HG02623 (cell line): ENCODE data around the gene DNAH14.
"Not testable (repeated sequence)": the region's sequence is repeated elsewhere in the genome, so short reads cannot be mapped to it uniquely, and the experiment has no call there.

Experiments used
- ATAC-seq: cut with Tn5 transposase; IDR thresholded peaks from one replicate; pipeline ENCODE4 v1.9.1; 2021; ENCODE audit warnings: moderate library complexity; ENCODE audit not compliant: unreplicated experiment

Gene DNAH14

GRCh38 chr1:224920930-224921329 lies 8.5 kb upstream of the DNAH14 start:
- ATAC-seq, result no peak

GRCh38 chr1:224921354-224921753 lies 8.1 kb upstream of the DNAH14 start:
- no peak for ATAC-seq

DNA sequence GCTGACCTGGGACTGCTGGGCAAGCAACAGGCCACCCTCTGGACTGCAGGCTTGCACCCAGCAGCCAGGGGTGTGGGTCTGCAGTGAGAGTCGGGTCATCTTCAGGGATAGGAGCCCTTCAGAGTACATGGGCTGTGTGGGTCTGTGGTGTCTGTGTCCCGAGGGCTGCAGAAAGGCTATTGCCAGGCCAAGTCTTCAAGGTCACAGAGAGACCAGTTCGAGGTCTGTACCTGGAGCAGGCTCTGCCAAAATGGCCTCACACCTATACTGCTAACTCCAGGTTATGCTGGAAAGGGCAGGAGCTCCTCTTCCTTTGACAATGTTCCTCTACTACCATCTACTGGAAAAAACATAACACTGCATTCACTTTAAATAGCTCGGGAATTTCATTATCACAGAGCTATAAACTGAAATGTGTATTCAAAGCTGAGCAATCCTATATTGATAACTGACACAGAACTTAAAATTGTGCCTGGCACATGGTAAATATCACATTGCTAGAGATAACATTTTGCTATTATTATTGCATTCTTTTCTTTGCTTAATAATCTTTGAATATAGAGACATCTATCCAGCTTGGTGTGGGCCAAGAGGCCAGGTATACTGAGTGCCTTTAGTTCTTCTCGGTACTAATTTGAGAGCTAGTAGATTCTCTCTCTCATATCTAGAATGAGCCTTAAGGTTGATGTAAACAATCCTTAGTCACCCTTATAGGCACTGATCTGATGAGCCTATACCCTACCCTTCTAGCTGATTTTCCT lies 6.9 kb upstream of the DNAH14 start:
- ATAC-seq, result no peak

DNA sequence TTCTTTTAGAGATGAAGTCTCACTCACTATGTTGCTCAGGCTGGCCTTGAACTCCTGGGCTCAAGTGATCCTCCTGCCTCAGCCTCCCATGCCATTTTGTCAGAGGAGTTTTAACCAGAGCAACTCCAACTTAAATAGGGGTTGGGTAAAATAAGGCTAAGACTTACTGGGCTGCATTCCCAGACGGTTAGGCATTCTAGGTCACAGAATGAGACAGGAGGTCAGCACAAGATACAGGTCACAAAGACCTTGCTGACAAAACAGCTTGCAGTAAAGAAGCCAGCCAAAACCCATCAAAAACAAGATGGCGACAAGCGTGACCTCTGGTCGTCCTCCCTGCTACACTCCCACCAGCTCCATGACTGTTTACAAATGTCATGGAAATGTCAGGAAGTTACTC lies 5.7 kb upstream of the DNAH14 start:
- no peak for ATAC-seq

GRCh38 chr1:224927631-224928030 lies 1.8 kb upstream of the DNAH14 start:
- not testable (repeated sequence) for ATAC-seq

DNA sequence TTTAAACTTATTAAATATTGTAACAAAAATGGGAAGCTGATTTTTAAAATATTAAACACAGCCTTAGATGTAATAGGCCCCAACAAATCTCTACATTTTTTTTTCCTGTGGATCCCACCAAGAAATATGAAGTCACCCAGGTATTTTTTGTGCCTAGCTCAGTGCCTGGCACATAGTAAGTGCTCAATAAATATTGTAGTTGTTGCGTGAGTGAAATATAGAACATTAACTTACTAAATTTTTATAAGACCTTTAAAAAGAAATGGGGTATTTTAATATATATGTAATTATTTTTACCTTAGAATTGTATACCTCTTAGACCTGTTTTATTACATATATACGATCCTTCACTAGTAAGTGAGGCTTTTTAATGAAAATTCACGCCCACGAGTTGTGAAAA lies 569 bp upstream of the DNAH14 start:
- ATAC-seq, result no peak

DNA sequence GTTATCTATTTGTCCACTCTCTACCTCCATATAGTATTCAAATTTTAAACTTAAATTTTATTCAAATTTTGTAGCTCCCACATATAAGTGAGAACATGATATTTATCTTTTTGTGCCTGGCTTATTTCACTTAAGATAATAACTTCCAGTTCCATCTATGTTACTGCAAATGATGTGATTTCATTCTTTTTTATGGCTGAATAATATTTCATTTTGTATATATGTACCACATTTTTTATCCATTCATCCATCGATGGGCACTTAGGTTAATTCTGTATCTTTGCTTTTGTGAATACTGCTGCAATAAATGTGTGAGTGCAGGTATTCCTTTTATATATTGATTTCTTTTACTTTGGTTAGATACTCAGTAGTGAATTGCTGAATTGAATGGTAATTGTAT lies 2.1 kb downstream of the DNAH14 start:
- ATAC-seq, result no peak

DNA sequence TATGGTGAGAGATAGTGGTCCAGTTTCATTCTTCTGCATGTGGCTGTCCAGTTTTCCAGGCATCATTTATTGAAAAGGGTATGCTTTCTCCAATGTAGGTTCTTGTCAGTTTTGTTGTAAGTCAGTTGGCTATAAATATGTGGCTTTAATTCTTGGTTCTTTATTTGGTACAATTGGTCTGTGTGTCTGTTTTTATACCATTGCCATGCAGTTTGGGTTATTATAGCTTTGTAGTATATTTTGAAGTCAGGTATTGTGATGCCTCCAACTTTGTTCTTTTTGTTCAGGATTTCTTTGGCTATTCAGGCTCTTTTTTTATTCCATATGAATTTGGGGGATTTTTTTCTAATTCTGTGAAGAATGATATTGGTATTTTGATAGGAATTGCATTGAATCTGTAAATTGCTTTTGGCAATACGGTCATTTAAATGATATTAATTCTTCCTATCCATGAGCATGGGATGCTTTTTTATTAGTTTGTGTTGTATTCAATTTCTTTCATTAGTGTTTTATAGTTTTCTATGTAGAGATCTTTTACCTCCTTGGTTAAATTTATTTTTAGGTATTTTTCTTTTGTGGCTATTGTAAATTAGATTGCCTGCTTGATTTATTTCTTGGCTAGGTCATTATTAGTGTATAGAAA lies 3.3 kb downstream of the DNAH14 start:
- ATAC-seq, result no peak

DNA sequence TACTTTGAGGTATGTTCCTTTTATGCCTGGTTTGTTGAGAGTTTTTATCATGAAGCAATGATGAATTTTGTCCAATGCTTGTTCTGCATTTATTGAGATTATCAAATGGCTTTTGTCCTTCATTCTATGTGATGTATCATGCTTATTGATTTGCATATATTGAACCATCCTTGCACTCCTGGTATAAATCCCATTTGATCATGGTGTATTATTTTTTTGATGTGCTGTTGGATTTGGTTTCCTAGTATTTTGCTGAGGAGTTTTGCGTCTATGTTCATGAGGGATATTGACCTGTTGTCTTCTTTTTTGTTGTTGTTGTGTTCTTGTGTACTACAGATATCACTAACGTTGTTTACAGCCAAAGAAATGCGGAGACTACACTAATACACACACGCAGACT lies 4.1 kb downstream of the DNAH14 start:
- ATAC-seq, result no peak

- ATAC-seq, result no peak
Measured at GRCh38 chr1:224938652-224939051, 9.2 kb downstream of the DNAH14 start.

DNA sequence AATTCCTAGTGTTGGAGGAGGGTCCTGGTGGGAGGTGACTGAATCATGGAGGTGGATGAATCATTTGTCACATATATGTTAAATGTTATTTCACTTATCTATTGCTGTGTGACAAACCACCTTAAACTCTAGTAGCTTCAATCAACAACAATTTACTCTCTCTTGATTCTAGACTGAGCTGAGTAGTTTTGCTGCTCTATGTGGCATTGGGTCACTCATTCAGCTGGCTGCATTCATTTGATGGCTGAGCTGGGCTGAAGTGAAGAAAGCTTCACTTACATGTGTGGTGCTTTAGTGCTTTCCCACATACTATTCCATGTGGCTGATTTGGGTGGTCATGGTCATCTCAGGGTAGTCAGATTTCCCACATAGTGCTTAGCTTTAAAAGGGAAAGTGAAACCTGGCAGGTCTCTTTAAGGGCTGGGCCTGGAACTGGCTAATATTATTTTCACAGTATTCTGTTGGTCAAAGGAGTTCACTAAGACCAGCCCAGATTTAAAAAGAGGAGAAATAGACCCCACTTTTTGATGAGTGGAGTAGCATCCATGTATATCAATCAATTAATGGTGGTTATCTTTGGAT lies 10.5 kb downstream of the DNAH14 start:
- ATAC-seq, result no peak

GRCh38 chr1:224940735-224941134 lies 11.3 kb downstream of the DNAH14 start:
- ATAC-seq, result not testable (repeated sequence)

DNA sequence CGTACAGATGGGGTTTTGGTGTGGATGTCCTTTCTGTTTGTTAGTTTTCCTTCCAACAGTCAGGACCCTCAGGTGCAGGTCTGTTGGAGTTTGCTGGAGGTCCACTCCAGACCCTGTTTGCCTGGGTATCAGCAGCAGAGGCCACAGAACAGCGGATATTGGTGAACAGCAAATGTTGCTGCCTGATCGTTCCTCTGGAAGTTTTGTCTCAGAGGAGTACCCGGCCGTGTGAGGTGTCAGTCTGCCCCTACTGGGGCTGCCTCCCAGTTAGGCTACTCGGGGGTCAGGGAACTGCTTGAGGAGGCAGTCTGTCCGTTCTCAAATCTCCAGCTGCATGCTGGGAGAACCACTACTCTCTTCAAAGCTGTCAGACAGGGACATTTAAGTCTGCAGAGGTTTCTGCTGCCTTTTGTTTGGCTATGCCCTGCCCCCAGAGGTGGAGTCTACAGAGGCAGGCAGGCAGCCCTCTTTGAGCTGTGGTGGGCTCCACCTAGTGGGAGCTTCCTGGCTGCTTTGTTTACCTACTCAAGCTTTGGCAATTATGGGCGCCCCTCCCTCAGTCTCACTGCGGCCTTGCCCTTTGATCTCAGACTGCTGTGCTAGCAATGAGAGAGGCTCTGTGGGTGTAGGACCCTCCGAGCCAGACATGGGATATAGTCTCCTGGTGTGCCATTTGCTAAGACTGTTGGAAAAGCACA lies 16.3 kb downstream of the DNAH14 start:
- ATAC-seq, result not testable (repeated sequence)

- not testable (repeated sequence) for ATAC-seq
Measured at GRCh38 chr1:224946349-224946691, 16.8 kb downstream of the DNAH14 start.

- ATAC-seq, result no peak
Measured at GRCh38 chr1:224957696-224958095, 28.2 kb downstream of the DNAH14 start.

DNA sequence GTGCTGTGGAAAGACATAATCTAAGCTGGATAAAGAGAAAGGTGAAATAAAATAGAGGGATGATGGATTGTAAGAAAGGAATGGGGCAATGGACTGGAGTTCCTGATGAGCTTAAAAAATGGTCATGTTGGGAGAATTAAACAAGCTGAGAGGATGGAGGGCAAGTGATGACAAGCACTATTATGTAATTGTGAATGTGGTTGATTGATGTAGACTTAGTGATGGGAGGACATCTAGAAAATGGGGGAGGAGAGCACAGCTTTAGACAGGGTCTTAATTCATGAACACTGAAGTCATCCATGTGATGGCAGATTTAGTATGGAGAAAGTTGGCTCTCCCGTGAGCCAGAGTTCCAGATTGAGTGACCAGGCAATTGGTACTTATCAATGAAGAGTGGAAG lies 29.0 kb downstream of the DNAH14 start:
- ATAC-seq, result no peak

DNA sequence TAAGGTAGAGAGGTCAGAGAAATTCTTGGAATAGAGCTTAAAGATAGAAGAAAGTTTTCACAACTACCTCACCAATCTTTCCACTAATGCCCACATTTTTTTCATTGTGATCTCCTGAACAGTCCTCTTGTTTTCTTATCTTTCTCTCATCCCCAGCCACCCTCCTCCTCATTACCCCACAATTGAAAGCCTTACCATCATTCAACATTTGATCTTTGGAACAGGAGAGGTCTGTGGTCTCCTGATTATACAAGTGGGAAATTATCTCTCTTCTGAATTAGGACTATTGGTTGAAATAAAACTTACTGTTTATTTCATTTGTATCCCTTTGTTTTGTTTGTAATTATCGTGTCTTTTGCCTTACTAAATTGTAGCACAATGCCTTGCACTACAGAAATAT lies 29.6 kb downstream of the DNAH14 start:
- ATAC-seq, result no peak

GRCh38 chr1:224959656-224960055 lies 30.2 kb downstream of the DNAH14 start:
- ATAC-seq, result no peak

- ATAC-seq, result no peak
Measured at GRCh38 chr1:224980181-224980580, 50.7 kb downstream of the DNAH14 start.

DNA sequence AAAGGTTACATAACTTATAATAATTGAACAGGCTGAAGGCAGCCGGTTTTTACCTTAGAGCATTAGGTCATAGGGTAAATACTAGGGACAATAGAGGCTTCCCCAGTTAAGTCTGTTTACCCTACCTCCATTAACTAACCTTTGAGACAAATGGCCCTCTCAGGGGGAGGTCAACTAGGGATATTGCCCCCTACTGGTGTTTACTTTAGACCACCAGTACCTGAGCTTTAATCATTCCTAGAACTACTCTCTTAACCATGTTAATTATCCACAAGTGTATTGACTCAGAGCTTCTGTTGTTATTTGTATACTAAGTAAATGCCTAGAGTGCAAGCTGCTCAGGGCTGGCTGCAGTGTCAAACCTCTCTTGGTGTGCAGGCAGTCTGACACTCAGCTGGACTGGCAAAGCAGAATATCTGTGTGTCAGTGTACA lies 52.5 kb downstream of the DNAH14 start:
- ATAC-seq, result not testable (repeated sequence)

GRCh38 chr1:224988042-224988441 lies 58.6 kb downstream of the DNAH14 start:
- ATAC-seq, result no peak

GRCh38 chr1:224989615-224990014 lies 60.1 kb downstream of the DNAH14 start:
- no peak for ATAC-seq
